ENCODE measurements around the gene LAT. TPM values are rescaled to one million over a fixed set of nuclear protein-coding genes. Genes with fewer than 3 reads are reported as not detected.
"Not testable (repeated sequence)": the region's sequence is repeated elsewhere in the genome, so short reads cannot be mapped to it uniquely, and the experiment has no call there.

Gene LAT
- total and polyA plus RNA-seq, 4 donors, result 0.40 to 10.5 (median 5.4) TPM

DNA sequence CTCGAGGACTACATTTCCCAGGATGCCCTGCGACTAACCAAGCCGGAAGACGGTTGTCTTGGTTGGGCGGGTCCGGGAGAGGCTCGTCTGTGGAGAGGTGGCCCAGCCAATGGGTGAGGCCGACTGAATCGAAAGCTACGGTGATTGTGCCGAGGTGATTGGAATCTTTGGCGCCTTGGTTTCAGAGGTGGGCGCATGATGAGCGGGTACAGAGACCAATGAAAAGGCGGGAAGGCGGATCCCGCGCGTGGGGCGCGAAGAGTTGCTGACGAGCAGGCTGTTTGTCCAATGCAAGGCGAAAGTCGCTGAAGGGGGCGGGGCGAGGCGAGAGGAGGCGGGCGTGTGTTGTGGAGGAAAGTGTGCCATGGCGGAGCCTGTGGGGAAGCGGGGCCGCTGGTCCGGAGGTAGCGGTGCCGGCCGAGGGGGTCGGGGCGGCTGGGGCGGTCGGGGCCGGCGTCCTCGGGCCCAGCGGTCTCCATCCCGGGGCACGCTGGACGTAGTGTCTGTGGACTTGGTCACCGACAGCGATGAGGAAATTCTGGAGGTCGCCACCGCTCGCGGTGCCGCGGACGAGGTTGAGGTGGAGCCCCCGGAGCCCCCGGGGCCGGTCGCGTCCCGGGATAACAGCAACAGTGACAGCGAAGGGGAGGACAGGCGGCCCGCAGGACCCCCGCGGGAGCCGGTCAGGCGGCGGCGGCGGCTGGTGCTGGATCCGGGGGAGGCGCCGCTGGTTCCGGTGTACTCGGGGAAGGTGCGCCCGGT, 34.0 kb upstream of the LAT start, which contains the start of gene NFATC2IP:
Gene NFATC2IP, plus strand, starts transcription at position 290 of the 762 bp plus-strand sequence. Its CDS starts 75 bp downstream, at position 365.
- Histone ChIP-seq H3K9me3 (ENCODE audit: control insufficient read depth, insufficient read depth, low read length) (no peaks in the 10 kb centered on the region), H3K27me3 (ENCODE audit: control insufficient read depth, insufficient read depth, low read length) (no peaks in the 10 kb centered on the region), H3K4me3 (ENCODE audit: low read depth, low read length) (peak within 1 kb of the TSS; percentile 55), H3K27ac (ENCODE audit: low read depth, low read length) (peak within 1 kb of the TSS; percentile 73), H3K36me3 (ENCODE audit: control insufficient read depth, insufficient read depth, low read length) (peaks cover 24% of the 10 kb centered on the region), H3K4me1 (ENCODE audit: control insufficient read depth, insufficient read depth, low read length) (peaks cover 16% of the 10 kb centered on the region)
- WGBS (ENCODE audit: insufficient coverage), result under 1% methylated on average over 79 of the region's 79 CpGs
- peak; percentile 98 to 100 (median 100) for DNase-seq (ENCODE audit: low read depth in 4 of 6, low spot score in 6 of 6)

DNA sequence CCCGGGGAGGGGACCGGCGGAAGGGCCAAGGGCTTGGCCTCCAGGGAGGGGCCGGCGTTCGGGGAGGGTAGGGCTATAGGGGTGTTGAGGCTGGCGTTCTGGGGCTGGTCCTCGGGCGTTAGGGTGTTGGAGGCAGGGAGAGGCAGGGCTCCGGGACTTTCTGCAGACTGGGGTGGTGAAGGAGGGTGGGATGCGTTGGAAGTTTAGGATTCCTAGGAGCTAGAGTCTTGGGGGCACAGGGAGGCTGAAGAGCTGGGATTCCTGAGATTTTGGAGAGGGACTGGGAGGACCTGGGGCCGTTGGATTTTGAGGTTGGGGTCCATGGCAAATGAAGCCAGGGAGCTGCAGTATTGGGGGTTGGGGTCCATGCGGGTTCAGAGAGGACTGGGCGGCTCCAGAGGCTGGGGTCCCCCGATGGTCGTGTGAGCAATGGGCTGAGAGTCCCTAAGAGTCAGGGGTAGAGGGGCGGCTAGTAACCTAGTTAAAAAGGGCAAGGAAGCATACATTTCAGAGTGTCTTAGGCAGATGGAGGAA, 33.4 kb upstream of the LAT start:
- WGBS (ENCODE audit: insufficient coverage), result under 1% methylated on average over 17 of the region's 17 CpGs
- DNase-seq (ENCODE audit: low read depth in 4 of 6, low spot score in 6 of 6), result no peak
- H3K27ac ChIP-seq (ENCODE audit: low read depth, low read length), result no peak overlapping the region
- H3K4me1 ChIP-seq (ENCODE audit: control insufficient read depth, insufficient read depth, low read length), result peaks cover 15% of the 10 kb centered on the region
- H3K9me3 ChIP-seq (ENCODE audit: control insufficient read depth, insufficient read depth, low read length), result no peaks in the 10 kb centered on the region
- H3K4me3 ChIP-seq (ENCODE audit: low read depth, low read length), result peak overlapping the region; percentile 55
- H3K36me3 ChIP-seq (ENCODE audit: control insufficient read depth, insufficient read depth, low read length), result peaks cover 30% of the 10 kb centered on the region
- no peaks in the 10 kb centered on the region for H3K27me3 ChIP-seq (ENCODE audit: control insufficient read depth, insufficient read depth, low read length)

DNA sequence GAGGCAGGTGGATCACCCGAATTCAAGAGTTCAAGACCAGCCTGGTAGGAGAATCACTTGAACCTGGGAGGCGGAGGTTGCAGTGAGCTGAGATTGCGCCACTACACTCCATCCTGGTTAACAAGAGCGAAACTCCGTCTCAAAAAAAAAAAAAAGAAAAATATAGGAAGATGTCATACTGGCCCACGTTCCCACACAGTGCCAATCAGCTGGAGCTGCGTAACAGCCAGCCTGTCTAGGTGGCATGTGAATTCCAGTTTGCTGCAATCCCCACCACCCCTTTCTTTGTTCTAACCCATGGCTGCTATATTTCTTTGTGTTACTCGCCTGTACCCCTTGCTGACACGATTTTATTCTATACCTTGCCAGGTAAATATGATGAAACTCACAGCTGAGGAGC, 26.6 kb upstream of the LAT start:
- H3K4me3 ChIP-seq (ENCODE audit: low read depth, low read length), result no peak overlapping the region
- 100% methylated on average over 1 of the region's 9 CpGs for WGBS (ENCODE audit: insufficient coverage)
- no peak for DNase-seq (ENCODE audit: low read depth in 4 of 6, low spot score in 6 of 6)
- H3K9me3 ChIP-seq (ENCODE audit: control insufficient read depth, insufficient read depth, low read length), result no peaks in the 10 kb centered on the region
- H3K4me1 ChIP-seq (ENCODE audit: control insufficient read depth, insufficient read depth, low read length), result no peaks in the 10 kb centered on the region
- no peaks in the 10 kb centered on the region for H3K27me3 ChIP-seq (ENCODE audit: control insufficient read depth, insufficient read depth, low read length)
- no peak overlapping the region for H3K27ac ChIP-seq (ENCODE audit: low read depth, low read length)
- H3K36me3 ChIP-seq (ENCODE audit: control insufficient read depth, insufficient read depth, low read length), result peaks cover 72% of the 10 kb centered on the region

DNA sequence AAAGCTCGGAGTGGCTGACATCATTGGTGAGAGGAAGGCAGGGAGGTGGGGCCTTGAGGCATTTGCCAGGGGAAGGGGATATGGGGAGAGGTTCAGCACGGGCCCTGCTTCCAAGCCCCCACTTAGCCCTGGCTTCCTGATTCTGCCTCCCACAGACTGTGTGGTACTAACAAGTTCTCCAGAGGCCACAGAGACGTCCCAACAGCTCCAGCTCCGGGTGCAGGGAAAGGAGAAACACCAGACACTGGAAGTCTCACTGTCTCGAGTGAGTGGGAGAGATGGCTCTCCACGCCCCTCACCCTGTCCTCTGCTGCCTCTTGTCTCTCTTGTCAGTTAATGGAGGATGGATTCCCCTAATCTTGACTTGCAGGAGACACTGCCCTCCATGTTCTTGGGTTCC, 26.0 kb upstream of the LAT start:
- Histone ChIP-seq H3K27me3 (ENCODE audit: control insufficient read depth, insufficient read depth, low read length) (no peaks in the 10 kb centered on the region), H3K4me1 (ENCODE audit: control insufficient read depth, insufficient read depth, low read length) (no peaks in the 10 kb centered on the region), H3K36me3 (ENCODE audit: control insufficient read depth, insufficient read depth, low read length) (peaks cover 74% of the 10 kb centered on the region), H3K27ac (ENCODE audit: low read depth, low read length) (no peak overlapping the region), H3K4me3 (ENCODE audit: low read depth, low read length) (no peak overlapping the region), H3K9me3 (ENCODE audit: control insufficient read depth, insufficient read depth, low read length) (no peaks in the 10 kb centered on the region)
- WGBS (ENCODE audit: insufficient coverage), result 96% methylated on average over 3 of the region's 6 CpGs
- DNase-seq (ENCODE audit: low read depth in 4 of 6, low spot score in 6 of 6), result no peak

DNA sequence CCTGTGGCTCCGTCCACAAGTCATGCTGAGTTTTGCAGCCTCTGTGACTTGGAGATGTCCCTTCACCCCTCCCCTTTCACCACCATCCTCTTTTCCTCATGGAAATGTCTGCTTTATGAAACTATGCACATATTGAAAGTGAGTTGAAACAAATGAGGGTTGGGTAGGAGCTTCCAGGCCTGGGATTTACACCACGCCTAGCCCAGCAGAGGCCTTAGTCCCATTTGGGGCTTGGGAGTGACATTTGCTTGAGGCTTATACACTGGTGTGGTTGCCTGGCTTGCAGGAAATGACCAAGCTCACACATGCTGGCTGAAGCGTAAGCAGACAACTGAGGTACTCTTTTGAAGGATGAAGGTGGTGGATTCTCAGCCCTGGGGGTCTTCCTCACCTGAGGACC, 20.8 kb upstream of the LAT start:
- Histone ChIP-seq H3K9me3 (ENCODE audit: control insufficient read depth, insufficient read depth, low read length) (no peaks in the 10 kb centered on the region), H3K27me3 (ENCODE audit: control insufficient read depth, insufficient read depth, low read length) (no peaks in the 10 kb centered on the region), H3K27ac (ENCODE audit: low read depth, low read length) (no peak overlapping the region), H3K4me1 (ENCODE audit: control insufficient read depth, insufficient read depth, low read length) (no peaks in the 10 kb centered on the region), H3K36me3 (ENCODE audit: control insufficient read depth, insufficient read depth, low read length) (peaks cover 46% of the 10 kb centered on the region), H3K4me3 (ENCODE audit: low read depth, low read length) (no peak overlapping the region)
- no peak for DNase-seq (ENCODE audit: low read depth in 4 of 6, low spot score in 6 of 6)
- 100% methylated on average over 1 of the region's 3 CpGs for WGBS (ENCODE audit: insufficient coverage)

DNA sequence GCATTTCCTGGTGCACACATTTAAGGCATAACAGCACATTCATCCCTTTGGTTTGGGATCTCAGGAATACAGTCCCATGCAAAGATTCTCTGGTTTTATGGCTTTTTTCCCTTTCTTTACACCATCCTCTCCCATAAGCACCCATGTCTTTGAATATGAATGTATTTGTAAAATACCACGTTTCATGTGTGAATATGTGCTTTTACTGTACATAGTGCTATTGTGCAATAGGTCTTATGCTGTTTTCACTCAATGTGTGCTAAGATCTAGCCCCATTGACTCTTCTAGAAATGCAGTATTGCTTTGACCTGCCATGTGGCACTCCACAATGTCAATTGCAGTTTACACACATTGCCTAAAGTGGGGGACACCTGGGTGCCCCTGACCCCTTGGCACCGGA, 20.4 kb upstream of the LAT start:
- H3K36me3 ChIP-seq (ENCODE audit: control insufficient read depth, insufficient read depth, low read length), result peaks cover 41% of the 10 kb centered on the region

DNA sequence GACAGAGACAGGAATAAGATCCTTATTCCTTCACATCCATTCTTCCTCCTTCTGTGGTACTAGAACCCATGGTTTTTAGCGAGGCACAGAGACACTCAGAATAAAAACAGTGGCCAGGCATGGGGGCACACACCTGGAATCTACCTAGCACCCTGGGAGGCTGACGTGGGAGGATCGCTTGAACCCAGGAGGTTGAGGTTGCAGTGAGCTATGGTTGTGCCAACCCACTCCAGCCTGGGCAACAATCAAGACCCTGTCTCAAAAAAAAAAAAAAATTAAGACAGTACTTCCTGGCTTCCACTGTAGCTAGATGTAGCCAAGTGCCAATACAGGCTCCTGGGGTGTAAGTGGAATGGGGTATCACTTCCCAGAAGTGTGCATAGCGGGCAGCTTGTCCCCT, 17.7 kb upstream of the LAT start:
- WGBS (ENCODE audit: insufficient coverage), result no CpG with 5 or more reads among the region's 4 CpGs
- Histone ChIP-seq H3K27ac (ENCODE audit: low read depth, low read length) (no peak overlapping the region), H3K9me3 (ENCODE audit: control insufficient read depth, insufficient read depth, low read length) (no peaks in the 10 kb centered on the region), H3K4me3 (ENCODE audit: low read depth, low read length) (no peak overlapping the region), H3K36me3 (ENCODE audit: control insufficient read depth, insufficient read depth, low read length) (peaks cover 30% of the 10 kb centered on the region), H3K27me3 (ENCODE audit: control insufficient read depth, insufficient read depth, low read length) (no peaks in the 10 kb centered on the region), H3K4me1 (ENCODE audit: control insufficient read depth, insufficient read depth, low read length) (no peaks in the 10 kb centered on the region)
- DNase-seq (ENCODE audit: low read depth in 4 of 6, low spot score in 6 of 6), result no peak

More for the DNA sequence above, 20.4 kb upstream of the LAT start:
- 100% methylated on average over 2 of the region's 2 CpGs for WGBS (ENCODE audit: insufficient coverage)
- H3K9me3 ChIP-seq (ENCODE audit: control insufficient read depth, insufficient read depth, low read length), result no peaks in the 10 kb centered on the region
- no peak overlapping the region for H3K4me3 ChIP-seq (ENCODE audit: low read depth, low read length)
- no peak overlapping the region for H3K27ac ChIP-seq (ENCODE audit: low read depth, low read length)
- H3K27me3 ChIP-seq (ENCODE audit: control insufficient read depth, insufficient read depth, low read length), result no peaks in the 10 kb centered on the region
- no peak for DNase-seq (ENCODE audit: low read depth in 4 of 6, low spot score in 6 of 6)
- no peaks in the 10 kb centered on the region for H3K4me1 ChIP-seq (ENCODE audit: control insufficient read depth, insufficient read depth, low read length)

DNA sequence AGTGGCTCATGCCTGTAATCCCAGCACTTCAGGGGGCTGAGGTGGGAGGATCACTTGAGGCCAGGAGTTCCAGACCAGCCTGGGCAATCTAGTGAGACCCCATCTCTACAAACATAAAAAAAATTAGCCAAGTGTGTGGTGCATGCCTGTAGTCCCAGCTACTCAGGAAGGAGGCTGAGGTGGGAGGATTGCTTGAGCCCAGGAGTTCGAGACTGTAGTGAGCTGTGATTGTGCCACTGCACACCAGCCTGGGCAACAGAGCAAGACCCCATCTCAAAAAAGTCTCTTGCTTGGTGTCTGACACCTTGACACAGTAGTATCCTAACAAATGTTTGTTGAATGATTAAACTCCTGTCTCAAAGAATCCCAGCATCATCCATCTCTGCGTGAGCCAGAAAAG, 15.2 kb upstream of the LAT start:
- 88% methylated on average over 1 of the region's 2 CpGs for WGBS (ENCODE audit: insufficient coverage)

DNA sequence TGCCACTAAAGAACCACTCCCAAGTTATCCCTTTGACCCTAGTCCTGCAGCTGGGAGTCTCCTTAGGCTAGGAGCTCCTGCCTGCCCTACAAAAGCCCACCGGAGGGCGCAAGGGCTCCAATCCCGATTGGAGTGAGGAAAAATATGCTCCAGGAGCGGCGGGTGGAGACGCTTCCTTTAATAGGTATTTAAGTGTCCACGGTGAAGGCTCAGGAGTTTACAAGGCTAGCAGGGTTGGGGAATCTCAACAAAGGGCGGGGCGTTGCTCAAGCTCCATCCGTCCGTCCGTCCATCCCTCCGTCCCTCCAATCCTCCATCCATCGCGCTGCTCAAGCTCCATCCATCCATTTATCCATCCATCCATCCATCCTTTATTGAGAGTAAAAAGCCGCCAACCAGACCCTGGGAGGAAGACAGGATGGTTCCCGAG, 10.8 kb upstream of the LAT start:
- peaks cover 19% of the 10 kb centered on the region for H3K4me1 ChIP-seq (ENCODE audit: control insufficient read depth, insufficient read depth, low read length)
- H3K36me3 ChIP-seq (ENCODE audit: control insufficient read depth, insufficient read depth, low read length), result peaks cover 13% of the 10 kb centered on the region
- no peaks in the 10 kb centered on the region for H3K27me3 ChIP-seq (ENCODE audit: control insufficient read depth, insufficient read depth, low read length)
- DNase-seq (ENCODE audit: low read depth in 4 of 6, low spot score in 6 of 6), result peak; percentile 17 to 92 (median 52)
- peak overlapping the region; percentile 92 for H3K27ac ChIP-seq (ENCODE audit: low read depth, low read length)
- no peaks in the 10 kb centered on the region for H3K9me3 ChIP-seq (ENCODE audit: control insufficient read depth, insufficient read depth, low read length)
- peak overlapping the region; percentile 93 for H3K4me3 ChIP-seq (ENCODE audit: low read depth, low read length)
- 0% methylated on average over 15 of the region's 17 CpGs for WGBS (ENCODE audit: insufficient coverage)

More for the DNA sequence above, 15.2 kb upstream of the LAT start:
- H3K36me3 ChIP-seq (ENCODE audit: control insufficient read depth, insufficient read depth, low read length); H3K4me3 ChIP-seq (ENCODE audit: low read depth, low read length); H3K9me3 ChIP-seq (ENCODE audit: control insufficient read depth, insufficient read depth, low read length); H3K27ac ChIP-seq (ENCODE audit: low read depth, low read length); H3K27me3 ChIP-seq (ENCODE audit: control insufficient read depth, insufficient read depth, low read length); DNase-seq (ENCODE audit: low read depth in 4 of 6, low spot score in 6 of 6); H3K4me1 ChIP-seq (ENCODE audit: control insufficient read depth, insufficient read depth, low read length): not testable (repeated sequence)

All from spinal cord (tissue), 10 donors.